Measurements from ENCODE around the gene GOLGA8K. TPM values are rescaled to one million over a fixed set of nuclear protein-coding genes. Genes with fewer than 3 reads are reported as not detected.
"Not testable (repeated sequence)": the region's sequence is repeated elsewhere in the genome, so short reads cannot be mapped to it uniquely, and the experiment has no call there.

GOLGA8K gene
- total RNA-seq, 1 experiment from 2014 or later = 0.85 TPM

DNA sequence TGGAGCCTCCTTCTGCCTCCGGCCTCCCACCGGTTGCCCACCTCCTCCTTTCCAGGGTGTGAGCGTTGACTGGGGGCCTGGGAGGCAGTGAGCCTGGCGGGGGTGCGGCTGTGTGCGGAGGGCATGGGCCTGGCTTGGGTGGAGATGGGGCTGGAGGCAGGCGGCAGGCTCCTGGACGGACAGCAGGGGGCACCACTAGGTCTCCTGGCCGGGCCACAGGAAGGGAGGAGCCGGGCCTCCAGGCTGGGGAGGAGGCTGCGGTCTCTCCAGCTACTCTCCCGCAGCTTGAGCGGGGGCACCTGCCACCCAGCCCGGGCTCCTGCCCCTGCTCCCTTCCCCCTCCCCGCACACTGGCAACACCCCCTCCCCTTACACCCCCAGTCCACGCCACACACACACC is 38.1 kb downstream of the GOLGA8K start:
- H3K27me3 ChIP-seq (ENCODE audit: insufficient read depth, low read length) = not testable (repeated sequence)

GRCh38 chr15:32363449-32363848 is 39.6 kb downstream of the GOLGA8K start:
- H3K4me1 Mint-ChIP-seq; H3K27ac ChIP-seq (ENCODE audit: insufficient read length, low read depth, low read length); H3K4me1 ChIP-seq (ENCODE audit: insufficient read depth, low read length); H2AFZ ChIP-seq (ENCODE audit: low read length); H3K56ac ChIP-seq (ENCODE audit: insufficient read length, low read depth, low read length); H3K27ac Mint-ChIP-seq; H4K8ac ChIP-seq (replicated peaks; ENCODE audit: insufficient read length, low read depth, low read length); H2BK15ac ChIP-seq (ENCODE audit: low read depth, low read length); H3K23ac ChIP-seq (ENCODE audit: insufficient read length, low read depth, low read length); H3T11ph ChIP-seq (ENCODE audit: low read length); H2BK20ac ChIP-seq (ENCODE audit: low read depth, low read length, poor library complexity, severe bottlenecking); H3K4me2 ChIP-seq (ENCODE audit: insufficient read depth, insufficient read length, low read length); H3K4me3 Mint-ChIP-seq; H3K27me3 Mint-ChIP-seq (ENCODE audit: low read depth); H3K9ac ChIP-seq (ENCODE audit: extremely low read depth, insufficient read length, low read length); H3K36me3 Mint-ChIP-seq (ENCODE audit: insufficient read depth in 1 of 3, low read depth in 3 of 3); H2AK5ac ChIP-seq (ENCODE audit: insufficient read length, low read length); DNase-seq; H3K9me3 Mint-ChIP-seq; H3K79me2 ChIP-seq (ENCODE audit: insufficient read depth, low read length); H3K79me1 ChIP-seq (ENCODE audit: insufficient read depth, low read depth, low read length, poor library complexity, severe bottlenecking); H2BK5ac ChIP-seq (ENCODE audit: insufficient read length, low read length); H3K27me3 ChIP-seq (ENCODE audit: insufficient read depth, low read length); H3K23me2 ChIP-seq (ENCODE audit: insufficient read length, low read depth, low read length, poor library complexity, severe bottlenecking); H4K20me1 ChIP-seq (ENCODE audit: control insufficient read depth, insufficient read depth, insufficient read length); H3K9me3 ChIP-seq (ENCODE audit: control insufficient read depth, low read depth, low read length); H3K18ac ChIP-seq (ENCODE audit: insufficient read length, low read depth, low read length); H3K14ac ChIP-seq (ENCODE audit: insufficient read depth, low read length); H4K91ac ChIP-seq (ENCODE audit: insufficient read length, low read depth, low read length); H4K5ac ChIP-seq (ENCODE audit: insufficient read length, low read depth, low read length); H2BK120ac ChIP-seq (ENCODE audit: low read depth, low read length, poor library complexity, severe bottlenecking); H3K4ac ChIP-seq (ENCODE audit: low read depth, low read length); H2BK12ac ChIP-seq (ENCODE audit: insufficient read length, low read depth, low read length): not testable (repeated sequence)
- no CpG with 5 or more reads among the region's 8 CpGs for WGBS (ENCODE audit: extremely low coverage, insufficient read length, low lambda C conversion rate)

More for the DNA sequence above, 38.1 kb downstream of the GOLGA8K start:
- H3K56ac ChIP-seq (ENCODE audit: insufficient read length, low read depth, low read length); H2AFZ ChIP-seq (ENCODE audit: low read length); H3K27ac ChIP-seq (ENCODE audit: insufficient read length, low read depth, low read length); H3K9me3 Mint-ChIP-seq; H2BK120ac ChIP-seq (ENCODE audit: low read depth, low read length, poor library complexity, severe bottlenecking); H4K5ac ChIP-seq (ENCODE audit: insufficient read length, low read depth, low read length); H3K27ac Mint-ChIP-seq; H4K8ac ChIP-seq (replicated peaks; ENCODE audit: insufficient read length, low read depth, low read length); H3K79me2 ChIP-seq (ENCODE audit: insufficient read depth, low read length); H4K20me1 ChIP-seq (ENCODE audit: control insufficient read depth, insufficient read depth, insufficient read length); H3K14ac ChIP-seq (ENCODE audit: insufficient read depth, low read length); H3K23me2 ChIP-seq (ENCODE audit: insufficient read length, low read depth, low read length, poor library complexity, severe bottlenecking); H3T11ph ChIP-seq (ENCODE audit: low read length); H3K27me3 Mint-ChIP-seq (ENCODE audit: low read depth); H3K4me2 ChIP-seq (ENCODE audit: insufficient read depth, insufficient read length, low read length); H3K4me3 Mint-ChIP-seq; H2BK15ac ChIP-seq (ENCODE audit: low read depth, low read length); H3K4me1 Mint-ChIP-seq; H3K4ac ChIP-seq (ENCODE audit: low read depth, low read length); H4K91ac ChIP-seq (ENCODE audit: insufficient read length, low read depth, low read length); DNase-seq; H3K9me3 ChIP-seq (ENCODE audit: control insufficient read depth, low read depth, low read length); H3K79me1 ChIP-seq (ENCODE audit: insufficient read depth, low read depth, low read length, poor library complexity, severe bottlenecking); H2BK5ac ChIP-seq (ENCODE audit: insufficient read length, low read length); H3K18ac ChIP-seq (ENCODE audit: insufficient read length, low read depth, low read length); H3K9ac ChIP-seq (ENCODE audit: extremely low read depth, insufficient read length, low read length); H3K36me3 Mint-ChIP-seq (ENCODE audit: insufficient read depth in 1 of 3, low read depth in 3 of 3); H2BK20ac ChIP-seq (ENCODE audit: low read depth, low read length, poor library complexity, severe bottlenecking); H3K23ac ChIP-seq (ENCODE audit: insufficient read length, low read depth, low read length); H2BK12ac ChIP-seq (ENCODE audit: insufficient read length, low read depth, low read length); H3K4me1 ChIP-seq (ENCODE audit: insufficient read depth, low read length); H2AK5ac ChIP-seq (ENCODE audit: insufficient read length, low read length): not testable (repeated sequence)
- no CpG with 5 or more reads among the region's 16 CpGs for WGBS (ENCODE audit: extremely low coverage, insufficient read length, low lambda C conversion rate)
